ENCODE measurements around the gene SORBS2. TPM values are rescaled to one million over a fixed set of nuclear protein-coding genes. Genes with fewer than 3 reads are reported as not detected.

Gene SORBS2
- total and polyA plus RNA-seq, 2 of the 8 experiments (the other 6 are each of a cell fraction or from before 2014, with no cell fraction given), result 73.0 to 87.1 TPM

DNA sequence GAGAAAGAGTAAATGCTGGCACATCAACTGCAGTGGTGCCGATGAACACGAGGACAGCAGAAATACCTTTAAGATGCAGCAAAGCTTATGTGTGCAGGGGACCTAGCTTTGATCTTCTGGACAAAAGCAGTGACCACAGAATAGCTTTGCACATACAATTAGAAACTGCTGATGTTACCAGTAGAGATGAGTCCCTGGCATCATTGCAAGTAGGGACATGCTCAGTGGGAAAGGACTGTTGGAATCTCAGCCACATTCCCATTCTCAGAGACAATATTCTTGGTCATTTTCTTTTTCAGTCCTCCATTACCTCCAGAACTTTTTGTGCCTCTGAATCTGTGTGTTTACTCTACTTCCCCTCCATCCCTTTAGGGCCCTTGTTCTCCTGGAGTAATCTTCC is 259.7 kb downstream of the SORBS2 start:
- ChIA-PET POLR2A (ENCODE audit: partially characterized antibody) (no interaction called here), CTCF (ENCODE audit: partially characterized antibody) (interaction anchor here (1.0 to 2.3 kb wide), 3 partner anchors 9 to 47 kb away, joined by 3 to 7 read pairs (median 4); partner anchors contain the start of gene PDLIM3)
- Histone ChIP-seq H3K18ac (ENCODE audit: extremely low read depth, low read length) (no peak overlapping the region), H3K4ac (replicated peaks; ENCODE audit: insufficient read length, low read depth, low read length) (no peak overlapping the region), H2BK15ac (ENCODE audit: low read length) (no peak overlapping the region), H3K9me3 (ENCODE audit: insufficient read depth in 2 of 2, low read depth in 1 of 2, low read length in 1 of 2) (no peaks in the 10 kb centered on the region), H2AFZ (ENCODE audit: low read length) (no peak overlapping the region), H4K8ac (ENCODE audit: extremely low read depth, insufficient read depth, low read length) (no peak overlapping the region), H3K4me2 (ENCODE audit: insufficient read depth in 1 of 2, low read depth in 2 of 2, low read length in 2 of 2) (no peak overlapping the region), H3K4me1 (replicated peaks in 1 of 4; ENCODE audit: control insufficient read depth in 3 of 4, insufficient read depth in 4 of 4, low read length in 3 of 4) (no peaks in the 10 kb centered on the region), H4K20me1 (replicated peaks in 1 of 2; ENCODE audit: control insufficient read depth in 1 of 2, insufficient read depth in 2 of 2, low read length in 2 of 2) (no peaks in the 10 kb centered on the region), H3K56ac (replicated peaks; ENCODE audit: insufficient read length, low read depth, low read length) (no peak overlapping the region), H2BK20ac (ENCODE audit: low read length) (no peak overlapping the region), H3K23ac (ENCODE audit: insufficient read length) (no peak overlapping the region), H3K79me2 (ENCODE audit: control insufficient read depth in 1 of 2, insufficient read depth in 2 of 2, low read length in 2 of 2) (no peaks in the 10 kb centered on the region), H2BK12ac (ENCODE audit: low read depth, low read length) (no peak overlapping the region), H4K5ac (ENCODE audit: insufficient read length, low read depth, low read length) (no peak overlapping the region), H4K91ac (replicated peaks; ENCODE audit: insufficient read length, low read length) (no peak overlapping the region), H3K36me3 (ENCODE audit: control insufficient read depth in 2 of 4, insufficient read depth in 4 of 4, low read length in 3 of 4) (no peaks in the 10 kb centered on the region), H2BK120ac (replicated peaks; ENCODE audit: low read depth, low read length) (no peak overlapping the region), H2AK5ac (ENCODE audit: low read depth, low read length) (no peak overlapping the region), H3K9ac (replicated peaks in 1 of 4; ENCODE audit: extremely low read depth in 1 of 4, low read depth in 3 of 4, low read length in 3 of 4) (no peak overlapping the region), H2BK5ac (ENCODE audit: low read depth, low read length) (no peak overlapping the region), H3K79me1 (ENCODE audit: low read depth, low read length) (no peaks in the 10 kb centered on the region), H3K27me3 (replicated peaks in 1 of 4; ENCODE audit: control insufficient read depth in 3 of 4, extremely low read depth in 1 of 4, insufficient read depth in 3 of 4, low read length in 3 of 4) (peaks cover 0 to 3% (median 0%) of the 10 kb centered on the region in 4 experiments; a peak in 1 of 7 replicates), H3K27ac (ENCODE audit: low read depth, low read length) (no peak overlapping the region), H3K14ac (ENCODE audit: insufficient read length) (no peak overlapping the region), H3K4me3 (ENCODE audit: extremely low read depth in 1 of 4, insufficient read depth in 2 of 4, low read depth in 3 of 4, low read length in 4 of 4) (no peak overlapping the region), H3K23me2 (ENCODE audit: low read depth, low read length) (no peaks in the 10 kb centered on the region)
- FAIRE-seq, result no peak
- 91% methylated on average over 2 of the region's 2 CpGs; no CpG with 5 or more reads in 1 of the 2 experiments for WGBS, 2 experiments (ENCODE audit: extremely low coverage in 1 of 2, insufficient coverage in 1 of 2, insufficient read length in 1 of 2, insufficient replicate concordance in 2 of 2, low coverage in 1 of 2, low lambda C conversion rate in 2 of 2, missing lambda C conversion rate in 1 of 2)
- no peak for DNase-seq (ENCODE audit: low read depth in 1 of 2, low spot score in 2 of 2)
